SK-N-SH treated with all-trans-retinoic acid at 6 μM for 48 hours (cell line): ENCODE results near the gene ECM1.
A peak's percentile ranks its signal among the peaks of the same experiment; 100 is the strongest.

Source experiments
- ATAC-seq: fragments of 200-7000 bp; cut with Tn5 transposase; 3 replicates; pipeline ENCODE4 v1.9.1; 2020; ENCODE audit warnings: mild to moderate bottlenecking, moderate library complexity
- BACH2 ChIP-seq: fragments of 250-450 bp; sonication (Bioruptor Pico); IDR thresholded peaks from 2 replicates; pipeline ENCODE4 v1.9.0; 2021; ENCODE audit warnings: mild to moderate bottlenecking, borderline replicate concordance
- CSDC2 ChIP-seq: fragments of 250-450 bp; sonication (Bioruptor Pico); IDR thresholded peaks from 2 replicates; pipeline ENCODE4 v1.5.0; 2020; ENCODE audit warnings: mild to moderate bottlenecking, moderate library complexity
- ESRRG ChIP-seq: fragments of 250-450 bp; sonication (Bioruptor Pico); IDR thresholded peaks from 2 replicates; pipeline ENCODE4 v1.6.1; 2021; ENCODE audit warnings: mild to moderate bottlenecking
- GLIS3 ChIP-seq: fragments of 250-450 bp; sonication (Bioruptor Pico); IDR thresholded peaks from 2 replicates; pipeline ENCODE4 v1.5.0; 2020; ENCODE audit warnings: mild to moderate bottlenecking, moderate library complexity
- ISL1 ChIP-seq: fragments of 250-450 bp; sonication (Bioruptor Pico); IDR thresholded peaks from 2 replicates; pipeline ENCODE4 v2.1.2; 2022; ENCODE audit warnings: mild to moderate bottlenecking, moderate library complexity
- OSR1 ChIP-seq: fragments of 250-450 bp; sonication (Bioruptor Pico); IDR thresholded peaks from 2 replicates; pipeline ENCODE4 v1.8.0; 2022; ENCODE audit warnings: moderate library complexity, mild to moderate bottlenecking, inconsistent platforms
- PPARA ChIP-seq: fragments of 250-450 bp; sonication (Bioruptor Pico); IDR thresholded peaks from 2 replicates; pipeline ENCODE4 v1.5.0; 2020; ENCODE audit warnings: mild to moderate bottlenecking, borderline replicate concordance
- RARB ChIP-seq: fragments of 250-450 bp; sonication (Bioruptor Pico); IDR thresholded peaks from 2 replicates; pipeline ENCODE4 v1.8.0; 2021; ENCODE audit warnings: mild to moderate bottlenecking, moderate library complexity
- SNAI2 ChIP-seq: fragments of 250-450 bp; sonication (Bioruptor Pico); IDR thresholded peaks from 2 replicates; pipeline ENCODE4 v1.5.0; 2020; ENCODE audit warnings: mild to moderate bottlenecking, moderate library complexity
- TCF4 ChIP-seq: fragments of 250-450 bp; sonication (Bioruptor Pico); IDR thresholded peaks from 2 replicates; pipeline ENCODE4 v1.8.0; 2021; ENCODE audit warnings: mild to moderate bottlenecking, moderate library complexity, borderline replicate concordance
- TOX ChIP-seq: fragments of 250-450 bp; sonication (Bioruptor Pico); IDR thresholded peaks from 2 replicates; pipeline ENCODE4 v1.8.0; 2021; ENCODE audit warnings: mild to moderate bottlenecking, moderate library complexity, borderline replicate concordance
- ZFP3 ChIP-seq: fragments of 250-450 bp; sonication (Bioruptor Pico); IDR thresholded peaks from 2 replicates; pipeline ENCODE4 v1.5.0; 2020; ENCODE audit warnings: mild to moderate bottlenecking, moderate library complexity
- ZFP30 ChIP-seq: fragments of 450-650 bp; formaldehyde crosslinking; IDR thresholded peaks from 2 replicates; pipeline ENCODE4 v1.5.0; 2022; ENCODE audit warnings: mild to moderate bottlenecking, moderate library complexity
- ZNF565 ChIP-seq: fragments of 450-650 bp; formaldehyde crosslinking; conservative IDR thresholded peaks from 2 replicates; pipeline ENCODE4 v1.5.0; 2020; ENCODE audit warnings: low read depth, mild to moderate bottlenecking, moderate library complexity
- ZNF70 ChIP-seq: fragments of 450-650 bp; formaldehyde crosslinking; IDR thresholded peaks from 2 replicates; pipeline ENCODE4 v1.5.0; 2020; ENCODE audit warnings: mild to moderate bottlenecking, moderate library complexity
- ZNF8 ChIP-seq: fragments of 450-650 bp; formaldehyde crosslinking; IDR thresholded peaks from 2 replicates; pipeline ENCODE4 v1.5.0; 2020; ENCODE audit warnings: mild to moderate bottlenecking, moderate library complexity
- TF ChIP-seq, protein P1 (sequence below): fragments of 250-450 bp; sonication (Bioruptor Pico); IDR thresholded peaks from 2 replicates; pipeline ENCODE4 v1.5.1; 2020; ENCODE audit warnings: low read depth, mild to moderate bottlenecking, moderate library complexity
- TF ChIP-seq, protein P2 (sequence below): fragments of 250-450 bp; sonication (Bioruptor Pico); IDR thresholded peaks from 2 replicates; pipeline ENCODE4 v1.5.0; 2020; ENCODE audit warnings: mild to moderate bottlenecking, moderate library complexity
- TF ChIP-seq, protein P3 (sequence below): fragments of 250-450 bp; sonication (Bioruptor Pico); IDR thresholded peaks from 2 replicates; pipeline ENCODE4 v1.8.0; 2020; ENCODE audit warnings: mild to moderate bottlenecking, moderate library complexity, borderline replicate concordance
- TF ChIP-seq, protein P4 (sequence below): fragments of 250-450 bp; sonication (Bioruptor Pico); IDR thresholded peaks from 2 replicates; pipeline ENCODE4 v1.5.1; 2021; ENCODE audit warnings: mild to moderate bottlenecking, moderate library complexity

Gene ECM1

DNA sequence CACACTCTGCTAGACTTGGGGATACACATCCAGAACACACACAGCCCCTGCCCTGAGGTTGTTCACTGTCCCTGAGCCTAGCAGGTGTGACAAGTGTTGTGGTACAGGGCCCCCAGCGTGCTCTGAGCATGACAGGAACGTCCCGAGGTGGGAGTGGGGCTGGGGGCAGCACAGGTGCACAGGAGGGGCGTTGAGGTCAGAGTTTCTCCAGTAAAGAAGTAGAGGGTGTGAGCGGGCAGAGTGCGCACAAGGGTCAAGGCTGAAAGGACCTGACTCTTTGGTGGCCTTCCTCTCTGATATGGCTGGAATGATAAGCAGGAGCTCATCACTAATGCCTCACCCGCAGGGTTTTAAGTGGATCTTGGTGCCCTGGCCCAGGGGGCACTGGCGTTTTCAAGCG is 6.4 kb downstream of the ECM1 start:
- TF ChIP-seq ESRRG (CRISPR knock-in tag) (no peak), ZFP30 (CRISPR knock-in tag) (no peak), ZNF565 (CRISPR knock-in tag) (no peak), RARB (CRISPR knock-in tag) (no peak), OSR1 (CRISPR knock-in tag) (no peak), BACH2 (CRISPR knock-in tag) (no peak), GLIS3 (CRISPR knock-in tag) (no peak), TOX (CRISPR knock-in tag) (no peak), ZFP3 (CRISPR knock-in tag) (no peak), PPARA (no peak), ISL1 (CRISPR knock-in tag) (no peak), TCF4 (CRISPR knock-in tag) (no peak), ZNF70 (CRISPR knock-in tag) (no peak), ZNF8 (CRISPR knock-in tag) (no peak)
- TF ChIP-seq, protein P1, sequence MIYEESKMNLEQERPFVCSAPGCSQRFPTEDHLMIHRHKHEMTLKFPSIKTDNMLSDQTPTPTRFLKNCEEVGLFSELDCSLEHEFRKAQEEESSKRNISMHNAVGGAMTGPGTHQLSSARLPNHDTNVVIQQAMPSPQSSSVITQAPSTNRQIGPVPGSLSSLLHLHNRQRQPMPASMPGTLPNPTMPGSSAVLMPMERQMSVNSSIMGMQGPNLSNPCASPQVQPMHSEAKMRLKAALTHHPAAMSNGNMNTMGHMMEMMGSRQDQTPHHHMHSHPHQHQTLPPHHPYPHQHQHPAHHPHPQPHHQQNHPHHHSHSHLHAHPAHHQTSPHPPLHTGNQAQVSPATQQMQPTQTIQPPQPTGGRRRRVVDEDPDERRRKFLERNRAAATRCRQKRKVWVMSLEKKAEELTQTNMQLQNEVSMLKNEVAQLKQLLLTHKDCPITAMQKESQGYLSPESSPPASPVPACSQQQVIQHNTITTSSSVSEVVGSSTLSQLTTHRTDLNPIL (CRISPR knock-in tag) = no peak
- TF ChIP-seq, protein P2, sequence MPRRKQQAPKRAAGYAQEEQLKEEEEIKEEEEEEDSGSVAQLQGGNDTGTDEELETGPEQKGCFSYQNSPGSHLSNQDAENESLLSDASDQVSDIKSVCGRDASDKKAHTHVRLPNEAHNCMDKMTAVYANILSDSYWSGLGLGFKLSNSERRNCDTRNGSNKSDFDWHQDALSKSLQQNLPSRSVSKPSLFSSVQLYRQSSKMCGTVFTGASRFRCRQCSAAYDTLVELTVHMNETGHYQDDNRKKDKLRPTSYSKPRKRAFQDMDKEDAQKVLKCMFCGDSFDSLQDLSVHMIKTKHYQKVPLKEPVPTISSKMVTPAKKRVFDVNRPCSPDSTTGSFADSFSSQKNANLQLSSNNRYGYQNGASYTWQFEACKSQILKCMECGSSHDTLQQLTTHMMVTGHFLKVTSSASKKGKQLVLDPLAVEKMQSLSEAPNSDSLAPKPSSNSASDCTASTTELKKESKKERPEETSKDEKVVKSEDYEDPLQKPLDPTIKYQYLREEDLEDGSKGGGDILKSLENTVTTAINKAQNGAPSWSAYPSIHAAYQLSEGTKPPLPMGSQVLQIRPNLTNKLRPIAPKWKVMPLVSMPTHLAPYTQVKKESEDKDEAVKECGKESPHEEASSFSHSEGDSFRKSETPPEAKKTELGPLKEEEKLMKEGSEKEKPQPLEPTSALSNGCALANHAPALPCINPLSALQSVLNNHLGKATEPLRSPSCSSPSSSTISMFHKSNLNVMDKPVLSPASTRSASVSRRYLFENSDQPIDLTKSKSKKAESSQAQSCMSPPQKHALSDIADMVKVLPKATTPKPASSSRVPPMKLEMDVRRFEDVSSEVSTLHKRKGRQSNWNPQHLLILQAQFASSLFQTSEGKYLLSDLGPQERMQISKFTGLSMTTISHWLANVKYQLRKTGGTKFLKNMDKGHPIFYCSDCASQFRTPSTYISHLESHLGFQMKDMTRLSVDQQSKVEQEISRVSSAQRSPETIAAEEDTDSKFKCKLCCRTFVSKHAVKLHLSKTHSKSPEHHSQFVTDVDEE (CRISPR knock-in tag) = no peak
- TF ChIP-seq, protein P3, sequence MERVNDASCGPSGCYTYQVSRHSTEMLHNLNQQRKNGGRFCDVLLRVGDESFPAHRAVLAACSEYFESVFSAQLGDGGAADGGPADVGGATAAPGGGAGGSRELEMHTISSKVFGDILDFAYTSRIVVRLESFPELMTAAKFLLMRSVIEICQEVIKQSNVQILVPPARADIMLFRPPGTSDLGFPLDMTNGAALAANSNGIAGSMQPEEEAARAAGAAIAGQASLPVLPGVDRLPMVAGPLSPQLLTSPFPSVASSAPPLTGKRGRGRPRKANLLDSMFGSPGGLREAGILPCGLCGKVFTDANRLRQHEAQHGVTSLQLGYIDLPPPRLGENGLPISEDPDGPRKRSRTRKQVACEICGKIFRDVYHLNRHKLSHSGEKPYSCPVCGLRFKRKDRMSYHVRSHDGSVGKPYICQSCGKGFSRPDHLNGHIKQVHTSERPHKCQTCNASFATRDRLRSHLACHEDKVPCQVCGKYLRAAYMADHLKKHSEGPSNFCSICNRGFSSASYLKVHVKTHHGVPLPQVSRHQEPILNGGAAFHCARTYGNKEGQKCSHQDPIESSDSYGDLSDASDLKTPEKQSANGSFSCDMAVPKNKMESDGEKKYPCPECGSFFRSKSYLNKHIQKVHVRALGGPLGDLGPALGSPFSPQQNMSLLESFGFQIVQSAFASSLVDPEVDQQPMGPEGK (CRISPR knock-in tag) = no peak
- TF ChIP-seq, protein P4, sequence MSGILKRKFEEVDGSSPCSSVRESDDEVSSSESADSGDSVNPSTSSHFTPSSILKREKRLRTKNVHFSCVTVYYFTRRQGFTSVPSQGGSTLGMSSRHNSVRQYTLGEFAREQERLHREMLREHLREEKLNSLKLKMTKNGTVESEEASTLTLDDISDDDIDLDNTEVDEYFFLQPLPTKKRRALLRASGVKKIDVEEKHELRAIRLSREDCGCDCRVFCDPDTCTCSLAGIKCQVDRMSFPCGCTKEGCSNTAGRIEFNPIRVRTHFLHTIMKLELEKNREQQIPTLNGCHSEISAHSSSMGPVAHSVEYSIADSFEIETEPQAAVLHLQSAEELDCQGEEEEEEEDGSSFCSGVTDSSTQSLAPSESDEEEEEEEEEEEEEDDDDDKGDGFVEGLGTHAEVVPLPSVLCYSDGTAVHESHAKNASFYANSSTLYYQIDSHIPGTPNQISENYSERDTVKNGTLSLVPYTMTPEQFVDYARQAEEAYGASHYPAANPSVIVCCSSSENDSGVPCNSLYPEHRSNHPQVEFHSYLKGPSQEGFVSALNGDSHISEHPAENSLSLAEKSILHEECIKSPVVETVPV = no peak

DNA sequence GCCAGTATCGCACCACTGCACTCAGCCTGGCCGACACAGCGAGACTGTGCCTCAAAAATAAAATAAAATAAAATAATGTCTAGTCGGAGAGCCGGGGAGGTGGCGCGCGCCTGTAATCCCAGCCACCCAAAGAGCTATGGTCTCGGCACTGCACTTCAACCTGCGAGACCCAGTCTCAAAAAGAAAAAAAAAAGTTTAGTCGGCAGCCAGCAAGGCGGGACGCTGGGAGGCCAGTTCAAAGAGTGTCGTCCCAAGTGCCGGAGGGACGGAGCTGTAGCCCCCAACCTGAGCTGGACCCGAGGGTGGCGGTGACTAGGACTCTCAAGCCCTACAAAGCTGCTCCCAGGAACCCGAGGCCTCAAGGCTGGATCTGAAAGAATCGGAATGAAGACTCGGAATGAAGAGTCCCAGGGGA is 7.0 kb downstream of the ECM1 start:
- TF ChIP-seq, protein P4 = no peak
- TF ChIP-seq ESRRG (CRISPR knock-in tag) (no peak), ZFP30 (CRISPR knock-in tag) (no peak), PPARA (no peak), BACH2 (CRISPR knock-in tag) (no peak), RARB (CRISPR knock-in tag) (no peak), ZNF8 (CRISPR knock-in tag) (no peak), SNAI2 (CRISPR knock-in tag) (no peak), ZNF565 (CRISPR knock-in tag) (no peak), CSDC2 (no peak)
- TF ChIP-seq, protein P3 (CRISPR knock-in tag) = no peak
- TF ChIP-seq, protein P2 (CRISPR knock-in tag) = no peak
- peak; percentile 38 for ATAC-seq

More for the DNA sequence above, 6.4 kb downstream of the ECM1 start:
- no peak for ATAC-seq
